Pulmonary artery endothelial cell (primary cell): ENCODE results near the gene NSD1. TPM values are rescaled to one million over a fixed set of nuclear protein-coding genes. Genes with fewer than 3 reads are reported as not detected.
A peak's percentile ranks its signal among the peaks of the same experiment; 100 is the strongest.

Source experiments
- DNase-seq: peaks from one replicate; pipeline ENCODE4 v3.0.0-alpha.2; 2011; ENCODE audit warnings: low read depth, low spot score
- total RNA-seq: library from RNA; depleted of rRNA; stranded (reverse); fragments of >200 nt; gene quantifications from 2 replicates; pipeline ENCODE4 v1.2.3, GENCODE V29; 2014

NSD1 gene
- total RNA-seq, 1 donor from 2014 or later = 35.0 TPM

GRCh38 chr5:177307544-177308363, 174.2 kb downstream of the NSD1 start:
- DNase-seq = no peak

GRCh38 chr5:177308740-177309139, 175.2 kb downstream of the NSD1 start:
- no peak for DNase-seq

- DNase-seq = no peak
These were observed 176.0 kb downstream of the NSD1 start for GRCh38 chr5:177309351-177310191.

- DNase-seq = no peak
These were observed 176.8 kb downstream of the NSD1 start for GRCh38 chr5:177310332-177310731.

- peak; percentile 41 for DNase-seq
These were observed 177.3 kb downstream of the NSD1 start for GRCh38 chr5:177310757-177311391.

GRCh38 chr5:177311392-177311722, 177.8 kb downstream of the NSD1 start:
- DNase-seq = no peak

- peak; percentile 68 for DNase-seq
These were observed 178.4 kb downstream of the NSD1 start, which contains the start of gene MXD3 for GRCh38 chr5:177311723-177312648. Gene MXD3 (minus strand): TSS chr5:177311898. CDS start chr5:177311830, 68 bp downstream.

- DNase-seq = no peak
These were observed 179.1 kb downstream of the NSD1 start for GRCh38 chr5:177312649-177313181.

- DNase-seq = no peak
These were observed 180.1 kb downstream of the NSD1 start for GRCh38 chr5:177313561-177314259.

- DNase-seq = no peak
These were observed 181.1 kb downstream of the NSD1 start for GRCh38 chr5:177314376-177315342.

- DNase-seq = no peak
These were observed 181.8 kb downstream of the NSD1 start for GRCh38 chr5:177315411-177315810.

GRCh38 chr5:177316005-177316404, 182.4 kb downstream of the NSD1 start:
- DNase-seq = no peak

- no peak for DNase-seq
These were observed 184.4 kb downstream of the NSD1 start for GRCh38 chr5:177317959-177318377.

- no peak for DNase-seq
These were observed 186.5 kb downstream of the NSD1 start for GRCh38 chr5:177319913-177320588.

- DNase-seq = no peak
These were observed 187.3 kb downstream of the NSD1 start for GRCh38 chr5:177320879-177321278.

GRCh38 chr5:177325868-177326381, 192.4 kb downstream of the NSD1 start:
- DNase-seq = no peak

- no peak for DNase-seq
These were observed 194.3 kb downstream of the NSD1 start for GRCh38 chr5:177327539-177328522.
